Measurements from ENCODE around the gene TPX2.

Gene TPX2

DNA sequence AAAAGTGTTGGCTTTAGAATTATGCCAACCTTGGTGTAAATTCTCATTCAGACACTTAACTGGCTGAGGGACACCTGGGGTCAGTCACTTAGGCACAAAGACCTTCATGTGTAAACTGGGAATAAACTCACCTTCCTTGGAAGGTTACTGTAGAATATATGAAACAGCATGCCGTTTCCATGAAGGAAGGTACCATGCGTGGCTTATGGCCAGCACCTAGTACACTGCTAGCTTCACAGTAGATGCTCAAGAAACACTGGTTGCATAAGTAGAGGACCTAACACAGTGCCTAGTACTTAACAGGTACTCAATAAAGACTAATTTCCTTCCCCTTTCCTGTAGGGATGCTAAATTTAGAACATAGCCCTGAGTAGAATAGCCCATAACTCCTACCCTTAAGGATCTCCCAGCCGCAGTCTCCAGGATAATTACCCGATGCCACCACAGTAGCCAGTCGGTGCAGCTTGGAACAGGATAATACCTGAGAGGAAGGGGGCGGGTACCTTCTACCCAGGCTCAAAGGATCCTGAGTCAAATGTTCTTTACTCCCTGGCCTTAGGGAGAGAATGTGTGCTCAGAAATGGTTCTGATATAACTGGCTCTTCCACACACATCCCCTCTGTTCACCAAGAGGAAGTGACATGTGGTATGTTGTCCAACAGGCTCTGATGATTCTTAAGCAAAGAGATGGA, 20.0 kb upstream of the TPX2 start:
- peaks cover 14% of the 10 kb centered on the region for H3K36me3 ChIP-seq (ENCODE audit: control insufficient read depth, insufficient read depth, low read length)
- peak overlapping the region; percentile 23 for H3K4me3 ChIP-seq (ENCODE audit: low read length)
- peak overlapping the region; percentile 100 for H3K9ac ChIP-seq (ENCODE audit: low read length)
- peaks cover 60% of the 10 kb centered on the region for H3K4me1 ChIP-seq (ENCODE audit: control insufficient read depth, insufficient read depth, low read length)
- no peaks in the 10 kb centered on the region for H3K9me3 ChIP-seq (ENCODE audit: control insufficient read depth, low read length)
- H3K27me3 ChIP-seq (ENCODE audit: control insufficient read depth, insufficient read depth, low read length) = no peaks in the 10 kb centered on the region

- Histone ChIP-seq H3K36me3 (ENCODE audit: control insufficient read depth, insufficient read depth, low read length) (peaks cover 14% of the 10 kb centered on the region), H3K4me3 (ENCODE audit: low read length) (peak overlapping the region; percentile 61), H3K9ac (ENCODE audit: low read length) (peak overlapping the region; percentile 100), H3K9me3 (ENCODE audit: control insufficient read depth, low read length) (no peaks in the 10 kb centered on the region), H3K27me3 (ENCODE audit: control insufficient read depth, insufficient read depth, low read length) (no peaks in the 10 kb centered on the region), H3K4me1 (ENCODE audit: control insufficient read depth, insufficient read depth, low read length) (peaks cover 58% of the 10 kb centered on the region)
Observed at GRCh38 chr20:31719644-31720485, 19.2 kb upstream of the TPX2 start.

GRCh38 chr20:31720486-31721407, 18.3 kb upstream of the TPX2 start:
- peak overlapping the region; percentile 61 for H3K4me3 ChIP-seq (ENCODE audit: low read length)
- no peaks in the 10 kb centered on the region for H3K27me3 ChIP-seq (ENCODE audit: control insufficient read depth, insufficient read depth, low read length)
- H3K9me3 ChIP-seq (ENCODE audit: control insufficient read depth, low read length) = no peaks in the 10 kb centered on the region
- peak overlapping the region; percentile 100 for H3K9ac ChIP-seq (ENCODE audit: low read length)
- peaks cover 9% of the 10 kb centered on the region for H3K36me3 ChIP-seq (ENCODE audit: control insufficient read depth, insufficient read depth, low read length)
- H3K4me1 ChIP-seq (ENCODE audit: control insufficient read depth, insufficient read depth, low read length) = peaks cover 57% of the 10 kb centered on the region

DNA sequence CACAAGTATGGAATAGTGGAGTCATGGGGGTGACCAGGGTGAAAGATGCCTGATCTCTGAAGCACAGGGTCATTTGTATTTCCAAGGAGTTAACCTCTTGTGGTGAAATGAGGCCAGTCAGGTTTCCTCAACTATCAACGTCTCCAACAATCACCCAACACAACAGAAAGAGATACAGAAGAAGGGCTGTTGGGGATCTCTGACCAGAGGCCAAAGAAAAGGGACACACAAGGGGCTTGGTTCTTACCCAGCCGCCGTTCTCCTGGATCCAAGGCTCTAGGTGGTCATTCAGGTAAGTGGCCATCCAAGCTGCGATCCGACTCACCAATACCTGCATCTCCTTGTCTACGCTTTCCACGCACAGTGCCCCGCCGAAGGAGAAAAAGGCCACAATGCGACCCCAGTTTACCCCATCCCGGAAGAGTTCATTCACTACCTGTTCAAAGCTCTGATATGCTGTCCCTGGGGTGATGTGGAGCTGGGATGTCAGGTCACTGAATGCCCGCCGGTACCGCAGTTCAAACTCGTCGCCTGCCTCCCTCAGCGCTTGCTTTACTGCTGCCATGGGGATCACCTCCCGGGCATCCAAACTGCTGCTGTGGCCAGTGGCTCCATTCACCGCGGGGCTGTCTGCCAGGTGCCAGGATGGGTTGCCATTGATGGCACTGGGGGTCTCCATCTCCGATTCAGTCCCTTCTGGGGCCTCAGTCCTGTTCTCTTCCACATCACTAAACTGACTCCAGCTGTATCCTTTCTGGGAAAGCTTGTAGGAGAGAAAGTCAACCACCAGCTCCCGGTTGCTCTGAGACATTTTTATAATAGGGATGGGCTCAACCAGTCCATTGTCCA, 17.5 kb upstream of the TPX2 start:
- Histone ChIP-seq H3K27me3 (ENCODE audit: control insufficient read depth, insufficient read depth, low read length) (no peaks in the 10 kb centered on the region), H3K4me1 (ENCODE audit: control insufficient read depth, insufficient read depth, low read length) (peaks cover 48% of the 10 kb centered on the region), H3K9me3 (ENCODE audit: control insufficient read depth, low read length) (no peaks in the 10 kb centered on the region), H3K9ac (ENCODE audit: low read length) (peak overlapping the region; percentile 100), H3K36me3 (ENCODE audit: control insufficient read depth, insufficient read depth, low read length) (peaks cover 5% of the 10 kb centered on the region), H3K4me3 (ENCODE audit: low read length) (peak overlapping the region; percentile 61)

DNA sequence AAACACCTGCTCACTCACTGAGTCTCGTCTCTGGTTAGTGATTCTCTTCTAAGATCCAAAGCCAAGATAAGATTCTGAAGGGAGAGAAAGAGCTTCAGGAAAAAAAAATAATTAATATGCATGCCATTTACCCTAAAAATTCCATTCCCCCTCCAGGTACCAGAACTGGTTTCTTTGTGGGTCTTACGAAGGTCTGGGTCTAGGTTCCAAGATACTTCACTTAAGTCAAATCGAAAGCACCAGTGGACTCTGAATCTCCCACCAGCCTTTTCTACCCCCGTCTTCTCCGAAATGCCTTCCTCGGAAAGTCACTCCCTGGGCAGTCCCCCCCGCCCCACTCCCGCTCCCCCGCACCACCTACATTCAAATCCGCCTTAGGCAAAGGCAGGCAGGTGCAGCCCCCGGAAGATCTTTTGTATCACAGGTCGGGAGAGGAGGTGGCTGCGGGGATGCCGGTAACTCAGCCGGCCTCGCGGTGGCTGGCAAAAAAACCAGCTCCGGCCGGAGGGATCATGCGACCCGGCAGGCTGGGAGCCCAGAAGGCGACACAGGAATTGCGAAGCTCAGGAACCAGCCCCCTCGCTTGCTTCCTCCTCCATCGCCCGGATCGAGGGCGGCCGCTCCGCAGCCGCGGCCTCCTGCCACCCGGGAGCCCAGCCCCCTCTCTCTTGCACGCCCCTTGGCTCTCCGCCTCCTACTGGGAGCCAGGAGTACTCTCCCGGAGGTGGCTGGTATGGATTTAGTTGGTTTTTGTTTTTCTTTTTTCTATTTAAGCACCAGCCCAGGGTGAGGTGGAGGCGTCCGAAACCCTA, 16.6 kb upstream of the TPX2 start, which contains the start of gene BCL2L1:
TSS of gene BCL2L1 (minus strand) at position 612 of the 812 bp plus-strand sequence. CDS start 650 bp downstream, outside the sequence.
- peaks cover 4% of the 10 kb centered on the region for H3K36me3 ChIP-seq (ENCODE audit: control insufficient read depth, insufficient read depth, low read length)
- H3K4me1 ChIP-seq (ENCODE audit: control insufficient read depth, insufficient read depth, low read length) = peaks cover 40% of the 10 kb centered on the region
- peak within 1 kb of the TSS; percentile 61 for H3K4me3 ChIP-seq (ENCODE audit: low read length)
- no peaks in the 10 kb centered on the region for H3K27me3 ChIP-seq (ENCODE audit: control insufficient read depth, insufficient read depth, low read length)
- peak within 1 kb of the TSS; percentile 100 for H3K9ac ChIP-seq (ENCODE audit: low read length)
- H3K9me3 ChIP-seq (ENCODE audit: control insufficient read depth, low read length) = no peaks in the 10 kb centered on the region

GRCh38 chr20:31723069-31723318, 16.1 kb upstream of the TPX2 start:
- Histone ChIP-seq H3K4me1 (ENCODE audit: control insufficient read depth, insufficient read depth, low read length) (peaks cover 34% of the 10 kb centered on the region), H3K9me3 (ENCODE audit: control insufficient read depth, low read length) (no peaks in the 10 kb centered on the region), H3K36me3 (ENCODE audit: control insufficient read depth, insufficient read depth, low read length) (peaks cover 4% of the 10 kb centered on the region), H3K27me3 (ENCODE audit: control insufficient read depth, insufficient read depth, low read length) (no peaks in the 10 kb centered on the region), H3K9ac (ENCODE audit: low read length) (peak overlapping the region; percentile 100), H3K4me3 (ENCODE audit: low read length) (peak overlapping the region; percentile 61)

DNA sequence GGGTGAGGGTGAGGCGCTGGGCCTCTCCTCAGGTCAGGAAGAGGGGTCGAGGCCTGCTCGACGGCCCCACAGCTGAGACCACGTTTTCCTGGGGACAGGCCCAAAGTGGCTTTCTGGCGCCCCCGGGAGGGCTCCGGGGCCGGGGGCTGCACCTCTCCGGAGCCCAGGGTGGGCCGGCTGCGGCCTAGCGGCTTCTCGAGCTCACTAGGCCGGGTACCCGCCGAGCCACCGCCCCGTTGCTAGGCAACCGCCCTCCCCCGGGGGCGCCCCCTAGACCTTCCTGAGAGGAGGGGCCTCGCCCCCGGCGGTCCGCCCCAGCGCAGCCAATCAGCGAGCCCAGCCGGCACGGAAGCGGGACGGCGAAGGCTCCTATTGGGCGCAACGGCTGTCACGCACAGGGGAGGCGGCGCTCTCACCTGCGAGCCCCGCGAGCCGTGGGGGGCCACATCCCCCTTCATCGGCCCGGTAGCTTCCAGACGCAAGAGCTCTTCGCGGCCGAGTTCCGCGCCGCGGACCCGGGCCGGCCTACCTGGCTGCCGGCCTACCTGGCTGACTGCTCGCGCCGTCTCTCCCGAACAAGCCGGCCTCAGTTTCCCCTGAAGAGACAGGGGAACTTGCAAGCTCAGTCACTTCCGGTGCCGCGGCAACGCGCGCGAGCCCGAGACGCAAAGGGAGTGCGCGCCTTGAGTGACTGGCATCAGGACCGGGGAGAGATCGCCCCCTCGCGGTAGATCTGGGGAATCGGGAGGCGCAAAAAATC, 15.6 kb upstream of the TPX2 start:
- Histone ChIP-seq H3K9me3 (ENCODE audit: control insufficient read depth, low read length) (no peaks in the 10 kb centered on the region), H3K4me1 (ENCODE audit: control insufficient read depth, insufficient read depth, low read length) (peaks cover 29% of the 10 kb centered on the region), H3K4me3 (ENCODE audit: low read length) (peak overlapping the region; percentile 61), H3K9ac (ENCODE audit: low read length) (peak overlapping the region; percentile 100), H3K36me3 (ENCODE audit: control insufficient read depth, insufficient read depth, low read length) (peaks cover 4% of the 10 kb centered on the region), H3K27me3 (ENCODE audit: control insufficient read depth, insufficient read depth, low read length) (no peaks in the 10 kb centered on the region)

DNA sequence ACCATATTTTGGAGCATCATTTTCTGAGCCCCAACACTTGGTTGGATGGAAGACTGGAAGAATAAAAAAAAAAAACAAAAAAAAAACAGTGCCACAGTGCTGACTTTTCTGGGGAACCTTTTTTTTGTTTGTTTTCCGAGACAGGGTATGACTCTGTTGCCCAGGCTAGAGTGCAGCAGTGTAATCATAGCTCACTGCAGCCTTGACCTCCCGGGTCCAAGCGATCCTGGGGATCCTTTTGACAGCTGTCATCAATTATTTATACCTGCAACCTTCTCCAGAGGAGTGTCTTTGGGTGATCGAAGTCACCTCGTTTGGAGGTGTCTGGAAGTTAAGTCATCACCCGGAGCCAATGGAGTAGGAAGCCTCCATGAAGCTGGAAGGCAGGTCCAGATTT, 7.8 kb upstream of the TPX2 start:
- no peaks in the 10 kb centered on the region for H3K36me3 ChIP-seq (ENCODE audit: control insufficient read depth, insufficient read depth, low read length)
- no peaks in the 10 kb centered on the region for H3K27me3 ChIP-seq (ENCODE audit: control insufficient read depth, insufficient read depth, low read length)
- H3K9ac ChIP-seq (ENCODE audit: low read length) = no peak overlapping the region
- no peaks in the 10 kb centered on the region for H3K4me1 ChIP-seq (ENCODE audit: control insufficient read depth, insufficient read depth, low read length)
- no peak overlapping the region for H3K4me3 ChIP-seq (ENCODE audit: low read length)
- H3K9me3 ChIP-seq (ENCODE audit: control insufficient read depth, low read length) = no peaks in the 10 kb centered on the region

- Histone ChIP-seq H3K4me3 (ENCODE audit: low read length) (peak overlapping the region; percentile 32), H3K36me3 (ENCODE audit: control insufficient read depth, insufficient read depth, low read length) (no peaks in the 10 kb centered on the region), H3K9ac (ENCODE audit: low read length) (peak overlapping the region; percentile 82), H3K27me3 (ENCODE audit: control insufficient read depth, insufficient read depth, low read length) (no peaks in the 10 kb centered on the region), H3K4me1 (ENCODE audit: control insufficient read depth, insufficient read depth, low read length) (no peaks in the 10 kb centered on the region), H3K9me3 (ENCODE audit: control insufficient read depth, low read length) (no peaks in the 10 kb centered on the region)
Observed at GRCh38 chr20:31739550-31739977, 474 bp downstream of the TPX2 start.

- Histone ChIP-seq H3K9me3 (ENCODE audit: control insufficient read depth, low read length) (no peaks in the 10 kb centered on the region), H3K4me3 (ENCODE audit: low read length) (peak overlapping the region; percentile 32), H3K9ac (ENCODE audit: low read length) (peak overlapping the region; percentile 82), H3K4me1 (ENCODE audit: control insufficient read depth, insufficient read depth, low read length) (no peaks in the 10 kb centered on the region), H3K27me3 (ENCODE audit: control insufficient read depth, insufficient read depth, low read length) (no peaks in the 10 kb centered on the region), H3K36me3 (ENCODE audit: control insufficient read depth, insufficient read depth, low read length) (no peaks in the 10 kb centered on the region)
Observed at GRCh38 chr20:31740208-31740607, 1.1 kb downstream of the TPX2 start.

All from mucosa of stomach (tissue), 1 donor.